GM20000 (cell line): ENCODE measurements around the gene TPT1.
"Not testable (repeated sequence)": the region's sequence is repeated elsewhere in the genome, so short reads cannot be mapped to it uniquely, and the experiment has no call there.

Experiments used
- DNase-seq: peaks from one replicate; pipeline ENCODE4 v3.0.0; 2012; ENCODE audit warnings: low spot score
- CTCF ChIP-seq: IDR thresholded peaks from 2 replicates; pipeline ENCODE4 v1.5.1; 2012; ENCODE audit warnings: mild to moderate bottlenecking, control low read depth; ENCODE audit errors: extremely low read depth, missing control alignments

The TPT1 gene

GRCh38 chr13:45341034-45341798, at the start of gene TPT1:
Gene TPT1 (minus strand): TSS chr13:45341183. CDS start chr13:45341069, 114 bp downstream.
- no peak for TF ChIP-seq CTCF
- peak; percentile 99 for DNase-seq

DNA sequence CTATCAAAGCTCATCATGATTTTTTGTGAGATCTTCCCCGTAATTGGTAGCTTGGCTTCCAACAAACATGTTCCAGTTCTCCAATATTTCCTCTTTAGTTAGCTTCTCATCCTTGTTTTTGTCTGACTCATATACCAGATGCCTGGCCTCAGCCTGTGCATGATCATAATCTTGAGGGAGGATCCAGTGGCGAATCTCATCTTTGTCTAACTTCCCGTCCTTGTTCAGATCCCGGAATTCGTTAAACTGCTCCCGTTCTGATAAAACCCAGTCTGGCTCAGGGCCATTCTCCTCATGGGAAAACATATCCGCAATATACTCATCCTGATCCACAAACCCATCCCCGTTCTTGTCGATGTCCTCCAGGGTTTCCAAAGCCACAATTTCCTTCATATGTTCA, 49.4 kb upstream of the TPT1 start:
- not testable (repeated sequence) for DNase-seq

DNA sequence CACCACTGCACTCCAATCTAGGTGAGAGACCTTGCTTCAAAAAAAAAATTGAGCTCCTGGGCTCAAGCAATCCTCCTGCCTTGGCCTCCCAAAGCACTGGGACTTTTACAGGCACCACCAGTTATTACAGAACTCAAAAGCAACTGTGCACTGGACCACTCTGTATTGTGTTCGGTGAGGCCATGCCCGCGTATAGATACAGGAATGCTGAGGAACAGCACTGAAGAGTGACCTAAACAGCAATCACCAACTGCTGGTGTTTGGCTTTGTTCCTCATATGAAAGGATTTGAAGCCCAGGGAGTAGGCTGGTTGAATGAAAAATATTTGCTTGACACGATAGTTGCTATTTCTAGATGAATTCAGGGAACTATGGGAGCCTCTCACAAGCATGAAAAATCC, 47.7 kb upstream of the TPT1 start:
- DNase-seq: no peak
- TF ChIP-seq CTCF: no peak

- not testable (repeated sequence) for DNase-seq
Measured at GRCh38 chr13:45386892-45387575, 46.1 kb upstream of the TPT1 start.

DNA sequence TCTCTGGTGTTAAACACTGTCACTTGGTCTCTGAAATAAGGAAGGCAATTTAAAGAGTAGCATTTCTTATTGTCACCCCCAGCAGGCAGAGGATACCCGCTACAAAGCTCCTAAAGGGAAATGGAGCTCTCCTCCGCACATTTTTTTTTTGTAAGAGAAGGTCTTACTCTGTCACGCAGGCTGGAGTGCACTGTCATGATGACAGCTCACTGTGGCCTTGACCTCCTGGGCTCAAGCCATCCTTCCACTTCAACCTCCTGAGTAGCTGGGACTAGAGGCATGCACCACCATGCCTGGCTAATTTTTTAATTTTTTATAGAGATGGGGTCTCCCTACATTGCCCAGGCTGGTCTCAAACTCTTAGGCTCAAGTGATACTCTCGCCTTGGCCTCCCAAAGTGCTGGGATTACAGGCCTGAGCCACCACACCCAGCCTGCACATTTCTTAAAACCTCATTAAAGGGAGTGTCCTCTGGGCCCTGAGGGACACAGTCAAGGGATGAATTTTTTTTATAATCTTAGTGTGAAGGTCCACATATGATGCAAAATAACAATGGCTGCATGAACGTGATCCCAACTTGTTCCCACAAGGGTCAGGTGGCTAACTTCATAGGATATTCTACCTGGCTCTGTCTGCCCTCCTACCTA, 45.0 kb upstream of the TPT1 start:
- no peak for DNase-seq
- no peak for TF ChIP-seq CTCF

- no peak for TF ChIP-seq CTCF
- no peak for DNase-seq
Measured at GRCh38 chr13:45385320-45385719, 44.3 kb upstream of the TPT1 start.

DNA sequence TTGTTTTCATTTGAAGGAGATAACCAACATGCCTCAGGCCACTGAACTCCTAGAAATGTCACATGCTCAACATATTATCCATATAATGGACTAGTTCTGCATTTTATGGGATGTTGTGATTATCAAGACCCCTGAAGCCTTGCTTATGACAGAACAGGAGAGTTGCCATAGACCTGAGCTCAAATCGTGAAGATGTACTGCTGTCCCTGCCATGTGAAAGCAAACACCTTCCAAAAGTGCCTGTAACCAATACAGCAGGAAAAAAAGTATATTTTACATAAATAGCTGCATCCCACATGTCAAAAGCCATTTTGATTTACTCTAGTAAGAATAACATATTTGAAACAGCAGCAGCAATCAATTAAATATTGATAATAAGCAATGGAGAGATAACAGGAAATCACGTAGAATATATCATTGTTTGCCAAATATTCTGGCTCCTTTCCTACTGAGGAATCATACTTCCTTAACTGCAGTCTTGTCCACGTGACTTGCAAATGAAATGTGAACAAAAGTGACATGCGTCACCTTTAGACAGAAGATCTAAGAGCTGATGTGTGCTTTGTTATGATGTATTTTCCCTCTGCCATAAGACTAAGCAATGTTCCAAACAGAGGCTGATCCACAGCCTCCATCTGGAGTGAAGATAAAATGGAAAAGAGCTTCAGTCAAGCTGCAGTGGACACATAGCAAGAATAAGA, 43.6 kb upstream of the TPT1 start:
- no peak for TF ChIP-seq CTCF

DNA sequence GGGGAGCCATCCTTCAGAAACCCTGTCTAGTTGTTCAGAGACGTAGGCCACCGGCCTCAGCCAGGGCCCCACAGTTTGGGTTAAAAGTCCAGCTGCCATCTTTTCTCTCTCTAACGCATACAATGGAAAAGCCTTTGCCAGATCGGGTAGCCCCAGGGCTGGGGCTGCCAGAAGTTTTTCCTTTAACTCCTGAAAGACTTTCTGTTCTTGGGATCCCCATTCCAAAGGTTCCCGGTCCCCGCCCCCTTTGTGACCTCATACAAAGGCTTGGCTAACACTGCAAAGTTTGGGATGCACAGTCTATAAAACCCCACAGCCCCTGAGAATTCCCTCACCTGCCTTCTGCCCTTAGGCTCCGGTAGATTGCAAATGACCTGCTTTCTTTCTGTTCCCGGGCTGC, 41.8 kb upstream of the TPT1 start:
- not testable (repeated sequence) for DNase-seq

More for the DNA sequence above, 43.6 kb upstream of the TPT1 start:
- no peak for DNase-seq
